ENCODE results near the gene KMT2B. TPM values are rescaled to one million over a fixed set of nuclear protein-coding genes. Genes with fewer than 3 reads are reported as not detected.
A peak's percentile ranks its signal among the peaks of the same experiment; 100 is the strongest.

The KMT2B gene
- total and polyA plus RNA-seq, 2 of the 8 experiments (the other 6 are each of a cell fraction or from before 2014, with no cell fraction given), result 26.7 to 38.6 TPM

DNA sequence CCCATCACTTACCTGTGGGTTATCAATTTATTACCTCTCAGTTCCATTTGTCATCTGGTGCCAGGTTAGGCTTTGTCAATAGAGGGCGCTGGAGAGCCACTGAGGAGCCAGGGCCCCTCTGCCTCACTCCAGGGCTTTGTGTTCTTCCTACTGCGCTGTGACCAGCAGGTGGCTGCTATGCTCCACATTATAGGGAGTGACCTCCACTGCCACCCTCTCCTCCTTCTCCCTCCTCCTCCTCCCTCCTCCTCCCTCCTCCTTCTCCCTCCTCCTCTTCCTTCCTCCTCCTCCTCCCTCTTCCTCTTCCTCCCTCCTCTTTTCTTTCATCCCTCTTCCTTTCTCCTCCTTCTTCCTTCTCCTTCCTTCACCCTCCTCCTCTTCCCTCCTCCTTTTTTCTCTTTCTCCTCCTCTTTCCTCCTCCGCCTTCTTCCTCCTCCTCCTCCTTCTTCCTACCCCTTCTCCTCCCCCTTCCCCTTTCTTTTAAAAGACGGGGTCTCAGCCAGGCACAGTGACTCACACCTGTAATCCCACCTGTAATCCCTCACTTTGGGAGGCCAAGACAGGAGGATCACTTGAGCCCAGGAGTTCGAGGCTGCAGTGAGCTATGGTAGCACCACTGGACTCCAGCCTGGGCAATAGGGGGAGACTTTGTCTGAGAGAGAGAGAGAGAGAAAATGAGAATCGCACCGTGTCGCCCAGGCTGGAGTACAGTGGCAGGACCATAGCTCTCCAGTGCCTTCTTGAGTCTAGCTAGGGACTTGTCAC lies 23.8 kb upstream of the KMT2B start (continued):
- TF ChIP-seq NANOG (IDR thresholded peaks at IDR 0.05; ENCODE audit: insufficient read depth, low read depth, low read length, poor library complexity, severe bottlenecking) (no peak), RXRA (IDR thresholded peaks at IDR 0.05; ENCODE audit: insufficient read depth, low read depth, low read length) (0 out of 2 replicates have a peak, but pooled peaks have one; percentile 34), JUND (IDR thresholded peaks at IDR 0.05; ENCODE audit: low read length) (0 out of 2 replicates have a peak, but pooled peaks have one; percentile 36), SUZ12 (IDR thresholded peaks at IDR 0.05; ENCODE audit: low read length) (no peak), PHF8 (conservative IDR thresholded peaks at IDR 0.05; ENCODE audit: low read depth, low read length) (no peak)

Measured in H1 (cell line).